Nephron progenitor cell (in vitro differentiated cells): ENCODE measurements around the gene CHST2.

Experiments used
- DNase-seq: peaks from one replicate; pipeline ENCODE4 v3.0.0; 2021
- H3K27ac Mint-ChIP-seq: 2 replicates; pipeline ENCODE4 v1.8.0; 2021; ENCODE audit warnings: mild to moderate bottlenecking, moderate library complexity, mixed read lengths
- H3K27me3 Mint-ChIP-seq: 2 replicates; pipeline ENCODE4 v1.8.0; 2021; ENCODE audit warnings: mild to moderate bottlenecking, low read depth, mixed read lengths; ENCODE audit not compliant: poor library complexity
- H3K36me3 Mint-ChIP-seq: 2 replicates; pipeline ENCODE4 v1.8.0; 2021; ENCODE audit warnings: low read depth, mixed read lengths
- H3K4me1 Mint-ChIP-seq: 2 replicates; pipeline ENCODE4 v1.8.0; 2021; ENCODE audit warnings: mixed read lengths
- H3K4me3 Mint-ChIP-seq: 2 replicates; pipeline ENCODE4 v1.8.0; 2021; ENCODE audit warnings: mild to moderate bottlenecking, moderate library complexity, mixed read lengths
- H3K9me3 Mint-ChIP-seq: 2 replicates; pipeline ENCODE4 v1.8.0; 2021; ENCODE audit warnings: mild to moderate bottlenecking, moderate library complexity, mixed read lengths
- CTCF ChIP-seq: fragments of 200-600 bp; sonication (generic); IDR thresholded peaks from 2 replicates; pipeline ENCODE4 v1.5.0; 2021; ENCODE audit warnings: antibody characterized with exemption

CHST2 gene

GRCh38 chr3:143145906-143146305 lies 26.3 kb downstream of the CHST2 start:
- H3K36me3 Mint-ChIP-seq: no peaks in the 10 kb centered on the region
- H3K9me3 Mint-ChIP-seq: no peaks in the 10 kb centered on the region
- H3K27ac Mint-ChIP-seq: no peak overlapping the region
- DNase-seq: no peak
- TF ChIP-seq CTCF: no peak
- H3K27me3 Mint-ChIP-seq: peaks cover 3% of the 10 kb centered on the region
- no peak overlapping the region for H3K4me3 Mint-ChIP-seq
- H3K4me1 Mint-ChIP-seq: no peaks in the 10 kb centered on the region

DNA sequence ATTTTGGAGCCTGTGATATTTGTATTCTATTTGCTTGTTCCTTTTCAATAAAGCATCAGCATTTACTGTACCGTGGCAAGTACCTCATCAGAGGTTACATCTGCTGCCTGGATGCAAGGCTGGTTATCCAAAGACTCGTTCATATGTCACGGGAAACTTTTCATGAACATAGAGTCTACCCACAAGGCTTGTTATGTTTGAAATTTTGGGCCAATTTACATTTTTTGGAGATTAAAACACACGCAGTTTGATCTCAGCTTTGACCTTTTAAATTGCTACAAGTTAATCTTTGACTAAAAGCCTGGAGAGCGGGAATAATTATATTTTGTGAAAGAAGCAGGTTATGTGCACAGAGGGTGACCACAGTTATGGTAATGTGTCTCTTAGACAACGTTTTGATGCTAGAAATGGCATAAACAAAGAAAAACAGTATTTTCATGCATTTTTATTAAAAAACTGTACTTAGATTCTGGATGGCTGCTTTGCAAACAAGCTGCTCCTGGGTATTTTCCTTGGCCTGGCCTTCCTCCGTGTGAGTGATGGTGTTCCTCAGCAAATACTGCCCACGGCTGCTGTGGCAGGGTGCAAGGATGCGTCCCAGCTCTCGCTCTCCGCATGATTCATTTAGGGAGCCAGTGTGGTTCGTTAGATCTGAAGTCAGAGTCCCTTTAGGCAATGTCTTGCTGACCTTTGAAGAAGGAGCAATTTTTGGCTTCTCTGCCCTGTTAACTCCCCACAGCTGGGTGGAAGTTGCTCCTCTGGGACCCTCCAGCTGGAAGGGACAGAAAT lies 27.1 kb downstream of the CHST2 start:
- Mint-ChIP-seq H3K9me3 (no peaks in the 10 kb centered on the region), H3K36me3 (no peaks in the 10 kb centered on the region), H3K27me3 (peaks cover 3% of the 10 kb centered on the region), H3K4me1 (peaks cover 1% of the 10 kb centered on the region), H3K4me3 (no peak overlapping the region), H3K27ac (no peak overlapping the region)
- no peak for TF ChIP-seq CTCF
- no peak for DNase-seq

- no peak for DNase-seq
- H3K4me3 Mint-ChIP-seq: no peak overlapping the region
- peaks cover 3% of the 10 kb centered on the region for H3K27me3 Mint-ChIP-seq
- no peak overlapping the region for H3K27ac Mint-ChIP-seq
- no peaks in the 10 kb centered on the region for H3K36me3 Mint-ChIP-seq
- peaks cover 5% of the 10 kb centered on the region for H3K4me1 Mint-ChIP-seq
- no peak for TF ChIP-seq CTCF
- no peaks in the 10 kb centered on the region for H3K9me3 Mint-ChIP-seq
Measured at GRCh38 chr3:143147707-143148106, 28.1 kb downstream of the CHST2 start.

DNA sequence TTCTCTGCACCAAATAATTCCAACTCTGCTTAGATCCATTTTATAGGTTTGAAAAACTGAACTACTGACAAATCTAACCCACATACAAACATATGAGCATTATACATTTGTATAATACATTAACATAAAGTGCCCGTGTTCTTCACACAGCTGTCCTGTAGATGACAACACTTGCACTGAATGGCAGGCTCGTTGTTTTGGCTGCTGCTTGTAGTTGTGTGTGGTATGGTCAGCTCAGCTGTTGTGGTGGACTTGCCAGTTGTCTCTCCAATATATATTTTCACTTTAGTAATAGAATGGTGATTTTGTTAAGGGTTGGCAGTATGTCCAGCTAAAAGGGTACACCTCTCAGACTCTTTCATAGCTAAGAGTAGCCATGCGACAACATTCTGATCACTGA lies 30.5 kb downstream of the CHST2 start:
- no peaks in the 10 kb centered on the region for H3K9me3 Mint-ChIP-seq
- DNase-seq: no peak
- H3K27ac Mint-ChIP-seq: no peak overlapping the region
- no peak overlapping the region for H3K4me3 Mint-ChIP-seq
- TF ChIP-seq CTCF: no peak
- peaks cover 5% of the 10 kb centered on the region for H3K4me1 Mint-ChIP-seq
- H3K27me3 Mint-ChIP-seq: peaks cover 8% of the 10 kb centered on the region
- no peaks in the 10 kb centered on the region for H3K36me3 Mint-ChIP-seq

DNA sequence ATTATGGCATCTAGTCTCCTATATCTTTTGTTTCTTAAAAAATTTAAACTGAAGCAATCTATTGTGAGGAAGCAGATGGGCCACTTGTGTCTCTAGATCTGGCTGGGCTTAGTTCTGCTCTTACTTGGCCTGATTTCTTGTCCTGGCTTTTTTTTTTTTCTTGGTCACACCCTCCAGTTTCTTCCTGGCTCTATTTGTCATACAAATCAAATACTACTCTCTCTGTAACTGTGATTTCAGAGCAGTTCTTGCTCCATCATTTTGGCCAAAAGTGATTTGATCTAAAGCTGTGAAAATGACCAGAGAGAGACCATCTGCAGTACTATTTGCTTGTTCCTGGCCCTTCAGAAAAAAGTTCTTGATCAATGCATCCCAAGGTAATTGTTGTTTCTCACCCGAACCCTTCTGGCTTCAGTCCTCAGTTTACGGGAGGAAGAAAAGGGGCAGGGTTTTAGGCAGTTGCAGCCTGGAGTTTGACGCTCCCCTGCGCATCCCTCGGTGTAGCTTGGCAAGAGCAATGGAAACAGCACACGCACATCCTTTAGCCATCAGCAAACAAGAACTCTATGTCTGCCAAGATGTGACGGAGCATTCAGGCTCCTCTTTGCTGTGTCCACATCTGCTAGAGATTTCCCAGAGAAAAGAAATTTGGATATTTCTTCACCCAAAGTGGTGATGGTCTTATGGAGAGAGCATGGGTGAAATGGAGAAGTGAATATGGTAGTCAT lies 31.6 kb downstream of the CHST2 start:
- H3K4me3 Mint-ChIP-seq: no peak overlapping the region
- no peaks in the 10 kb centered on the region for H3K36me3 Mint-ChIP-seq
- no peak for DNase-seq
- H3K27me3 Mint-ChIP-seq: peaks cover 8% of the 10 kb centered on the region
- H3K4me1 Mint-ChIP-seq: peaks cover 5% of the 10 kb centered on the region
- H3K9me3 Mint-ChIP-seq: no peaks in the 10 kb centered on the region
- H3K27ac Mint-ChIP-seq: no peak overlapping the region
- no peak for TF ChIP-seq CTCF
